PFSK-1 (cell line): ENCODE measurements around the gene CARM1.

Experiments
- FOXP2 ChIP-seq: optimal IDR thresholded peaks from 2 replicates; pipeline ENCODE3; 2011; ENCODE audit warnings: borderline replicate concordance, control low read depth, inconsistent platforms; ENCODE audit not compliant: insufficient read depth; ENCODE audit errors: extremely low read length, extremely low read depth
- POLR2AphosphoS5 ChIP-seq: IDR thresholded peaks from 2 replicates; pipeline ENCODE4 v1.6.1; 2012; ENCODE audit warnings: low read depth, mild to moderate bottlenecking, control low read depth, low read length, moderate library complexity
- SIN3A ChIP-seq: IDR thresholded peaks from 2 replicates; pipeline ENCODE4 v1.6.1; 2012; ENCODE audit warnings: mild to moderate bottlenecking, low read length, moderate library complexity, borderline replicate concordance; ENCODE audit not compliant: insufficient read depth
- TAF1 ChIP-seq: IDR thresholded peaks from 2 replicates; pipeline ENCODE4 v1.6.1; 2012; ENCODE audit warnings: low read length, control low read depth, borderline replicate concordance; ENCODE audit not compliant: insufficient read depth

DNA sequence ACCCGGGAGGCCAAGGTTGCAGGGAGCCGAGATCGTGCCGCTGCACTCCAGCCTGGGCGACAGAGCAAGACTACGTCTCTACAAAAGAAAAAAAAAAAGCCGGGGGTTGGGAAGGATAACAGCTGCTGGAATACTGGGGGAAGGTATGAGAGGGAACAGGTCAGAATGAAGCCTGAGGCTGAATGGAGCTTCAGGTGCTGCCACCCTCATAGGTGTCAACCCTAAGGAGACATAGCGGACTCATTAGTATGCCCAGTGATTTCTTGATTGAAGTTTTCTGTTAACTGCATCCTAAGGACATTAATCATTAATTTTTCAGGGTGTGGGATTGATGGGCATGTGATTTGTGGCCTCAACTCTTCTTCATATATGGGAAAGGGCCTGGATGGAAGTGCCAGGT lies 95.5 kb downstream of the CARM1 start:
- TF ChIP-seq SIN3A (no peak), POLR2AphosphoS5 (no peak), TAF1 (no peak), FOXP2 (no peak)
